Measurements from ENCODE around the gene WSCD1.

The WSCD1 gene

DNA sequence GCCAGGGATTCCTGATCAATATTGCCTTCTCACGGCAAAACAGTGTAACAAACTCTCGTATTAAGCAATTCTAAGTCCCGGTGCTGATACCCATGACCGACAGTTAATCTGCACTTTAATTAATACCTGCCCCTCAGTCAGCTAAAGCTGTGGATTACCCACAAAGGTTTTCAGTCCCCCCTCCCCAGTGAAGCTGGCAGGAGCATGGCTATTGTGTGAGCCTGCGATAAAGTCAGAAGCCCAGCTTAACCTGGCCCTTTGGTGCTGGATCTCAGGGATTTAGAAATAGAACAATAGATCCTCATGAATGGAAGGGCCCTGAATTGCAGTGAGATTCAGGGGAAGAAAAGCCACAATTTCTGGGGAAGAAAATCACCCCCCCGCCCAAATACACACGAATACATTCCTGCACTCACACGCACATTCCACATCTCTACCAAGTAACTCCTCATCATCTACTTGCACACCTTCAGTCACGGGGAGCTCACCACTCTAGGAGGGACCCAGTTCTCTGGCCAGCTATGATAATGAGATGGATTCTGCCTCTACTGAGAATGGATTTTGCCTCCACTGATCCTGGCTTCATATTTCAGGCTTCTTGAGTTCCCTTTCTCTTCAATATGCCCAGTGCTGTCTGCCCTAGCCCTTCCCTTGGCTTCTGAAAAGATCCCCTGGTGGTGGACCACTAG, 102.6 kb downstream of the WSCD1 start:
- Histone ChIP-seq H3K27ac (ENCODE audit: low read length) (no peak overlapping the region), H3K4me2 (ENCODE audit: low read length) (no peak overlapping the region), H2AFZ (ENCODE audit: low read depth, low read length) (no peak overlapping the region), H3K4me3 (ENCODE audit: low read length) (no peak overlapping the region), H3K36me3 (replicated peaks; ENCODE audit: low read depth, low read length) (no peaks in the 10 kb centered on the region), H3K4me1 (ENCODE audit: low read length) (no peaks in the 10 kb centered on the region), H3K9ac (ENCODE audit: low read length) (no peak overlapping the region), H3K79me2 (ENCODE audit: low read length) (no peaks in the 10 kb centered on the region), H4K20me1 (ENCODE audit: insufficient read depth, low read length) (no peaks in the 10 kb centered on the region), H3K9me3 (ENCODE audit: insufficient read depth, low read length) (no peaks in the 10 kb centered on the region), H3K27me3 (ENCODE audit: low read depth, low read length) (no peaks in the 10 kb centered on the region)
- no peak for TF ChIP-seq CTCF (IDR thresholded peaks at IDR 0.05; ENCODE audit: low read depth, low read length)

DNA sequence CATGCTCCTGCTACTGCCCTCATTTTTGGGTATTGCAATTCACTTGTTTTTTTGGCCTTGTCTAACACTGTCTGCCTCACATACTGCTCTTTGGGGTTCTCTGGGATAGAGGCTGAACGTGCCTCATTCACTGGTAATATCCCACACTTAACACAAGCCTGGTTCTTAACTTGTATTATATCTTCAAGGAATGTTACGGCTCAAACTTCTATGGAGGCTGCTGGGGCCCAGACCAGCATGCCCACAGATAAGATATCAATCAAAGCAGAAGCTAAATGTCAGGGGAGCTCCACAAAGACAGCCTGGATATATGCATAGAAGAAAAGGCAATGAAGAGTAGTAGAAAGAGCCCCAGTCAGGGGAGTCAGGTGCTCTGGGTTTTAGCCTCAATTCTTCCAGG, 103.5 kb downstream of the WSCD1 start:
- Histone ChIP-seq H3K79me2 (ENCODE audit: low read length) (no peaks in the 10 kb centered on the region), H3K27me3 (ENCODE audit: low read depth, low read length) (no peaks in the 10 kb centered on the region), H3K4me3 (ENCODE audit: low read length) (no peak overlapping the region), H2AFZ (ENCODE audit: low read depth, low read length) (no peak overlapping the region), H3K9me3 (ENCODE audit: insufficient read depth, low read length) (no peaks in the 10 kb centered on the region), H3K27ac (ENCODE audit: low read length) (no peak overlapping the region), H4K20me1 (ENCODE audit: insufficient read depth, low read length) (no peaks in the 10 kb centered on the region), H3K36me3 (replicated peaks; ENCODE audit: low read depth, low read length) (no peaks in the 10 kb centered on the region), H3K9ac (ENCODE audit: low read length) (no peak overlapping the region), H3K4me2 (ENCODE audit: low read length) (no peak overlapping the region), H3K4me1 (ENCODE audit: low read length) (no peaks in the 10 kb centered on the region)
- no peak for TF ChIP-seq EZH2phosphoT487 (IDR thresholded peaks at IDR 0.05; ENCODE audit: low read depth)
- no peak for TF ChIP-seq CTCF (IDR thresholded peaks at IDR 0.05; ENCODE audit: low read depth, low read length)
